GM12873 (cell line): ENCODE data around the gene C16orf96.
A peak's percentile ranks its signal among the peaks of the same experiment; 100 is the strongest.

ENCODE experiments used
- TF ChIP-seq, protein P1 (sequence below): IDR thresholded peaks from 2 replicates; pipeline ENCODE4 v1.5.1; 2012; ENCODE audit warnings: low read depth, mild to moderate bottlenecking, moderate library complexity, low read length, control low read depth; ENCODE audit not compliant: insufficient read depth; ENCODE audit errors: missing control alignments

Gene C16orf96

DNA sequence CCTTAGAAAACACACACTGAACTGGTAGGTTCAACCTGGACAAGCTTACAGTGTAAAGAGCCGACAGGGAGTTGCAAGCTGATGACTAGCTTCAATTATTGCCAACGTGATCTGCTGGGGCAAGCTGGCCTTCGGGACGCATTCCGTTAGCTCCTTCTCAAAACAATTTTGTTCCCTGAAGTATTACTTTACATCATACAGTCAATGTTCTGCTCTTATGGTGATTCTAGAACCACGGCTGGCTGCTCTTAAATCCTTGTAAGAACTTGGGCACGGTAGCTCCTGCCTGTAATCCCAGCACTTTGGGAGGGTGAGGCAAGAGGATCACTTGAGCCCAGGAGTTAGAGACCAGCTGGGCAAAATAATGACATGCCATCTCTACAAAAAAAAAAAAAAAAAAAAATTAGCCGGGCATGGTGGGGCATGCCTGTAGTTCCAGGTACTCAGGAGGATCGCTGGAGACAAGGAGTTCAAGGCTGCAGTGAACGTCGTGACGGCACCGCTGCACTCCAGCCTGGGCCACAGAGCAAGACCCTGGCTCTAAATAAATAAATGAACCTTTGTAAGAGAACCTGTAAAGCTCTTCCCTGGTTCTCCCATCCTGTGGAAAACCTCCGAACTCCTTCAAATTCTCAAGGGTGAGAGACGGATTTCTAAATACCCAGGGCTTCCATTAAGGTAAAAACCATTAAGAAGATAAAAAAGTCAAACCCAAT is 19.6 kb upstream of the C16orf96 start:
- TF ChIP-seq, protein P1, sequence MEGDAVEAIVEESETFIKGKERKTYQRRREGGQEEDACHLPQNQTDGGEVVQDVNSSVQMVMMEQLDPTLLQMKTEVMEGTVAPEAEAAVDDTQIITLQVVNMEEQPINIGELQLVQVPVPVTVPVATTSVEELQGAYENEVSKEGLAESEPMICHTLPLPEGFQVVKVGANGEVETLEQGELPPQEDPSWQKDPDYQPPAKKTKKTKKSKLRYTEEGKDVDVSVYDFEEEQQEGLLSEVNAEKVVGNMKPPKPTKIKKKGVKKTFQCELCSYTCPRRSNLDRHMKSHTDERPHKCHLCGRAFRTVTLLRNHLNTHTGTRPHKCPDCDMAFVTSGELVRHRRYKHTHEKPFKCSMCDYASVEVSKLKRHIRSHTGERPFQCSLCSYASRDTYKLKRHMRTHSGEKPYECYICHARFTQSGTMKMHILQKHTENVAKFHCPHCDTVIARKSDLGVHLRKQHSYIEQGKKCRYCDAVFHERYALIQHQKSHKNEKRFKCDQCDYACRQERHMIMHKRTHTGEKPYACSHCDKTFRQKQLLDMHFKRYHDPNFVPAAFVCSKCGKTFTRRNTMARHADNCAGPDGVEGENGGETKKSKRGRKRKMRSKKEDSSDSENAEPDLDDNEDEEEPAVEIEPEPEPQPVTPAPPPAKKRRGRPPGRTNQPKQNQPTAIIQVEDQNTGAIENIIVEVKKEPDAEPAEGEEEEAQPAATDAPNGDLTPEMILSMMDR = no peak

- TF ChIP-seq, protein P1 = no peak
Observed at GRCh38 chr16:4537376-4538343, 18.5 kb upstream of the C16orf96 start.

GRCh38 chr16:4538350-4539235 is 17.5 kb upstream of the C16orf96 start, which contains the start of gene CDIP1:
Gene CDIP1, minus strand, starts transcription at chr16:4538773. Its CDS starts 24,643 bp downstream, at chr16:4514130.
- TF ChIP-seq, protein P1 = peak; percentile 8

GRCh38 chr16:4539716-4540284 is 16.3 kb upstream of the C16orf96 start:
- TF ChIP-seq, protein P1 = no peak

GRCh38 chr16:4544473-4544872 is 11.7 kb upstream of the C16orf96 start:
- TF ChIP-seq, protein P1 = no peak

GRCh38 chr16:4548124-4548523 is 8.0 kb upstream of the C16orf96 start:
- TF ChIP-seq, protein P1 = no peak
